ENCODE data around the gene TBPL1.

Gene TBPL1

DNA sequence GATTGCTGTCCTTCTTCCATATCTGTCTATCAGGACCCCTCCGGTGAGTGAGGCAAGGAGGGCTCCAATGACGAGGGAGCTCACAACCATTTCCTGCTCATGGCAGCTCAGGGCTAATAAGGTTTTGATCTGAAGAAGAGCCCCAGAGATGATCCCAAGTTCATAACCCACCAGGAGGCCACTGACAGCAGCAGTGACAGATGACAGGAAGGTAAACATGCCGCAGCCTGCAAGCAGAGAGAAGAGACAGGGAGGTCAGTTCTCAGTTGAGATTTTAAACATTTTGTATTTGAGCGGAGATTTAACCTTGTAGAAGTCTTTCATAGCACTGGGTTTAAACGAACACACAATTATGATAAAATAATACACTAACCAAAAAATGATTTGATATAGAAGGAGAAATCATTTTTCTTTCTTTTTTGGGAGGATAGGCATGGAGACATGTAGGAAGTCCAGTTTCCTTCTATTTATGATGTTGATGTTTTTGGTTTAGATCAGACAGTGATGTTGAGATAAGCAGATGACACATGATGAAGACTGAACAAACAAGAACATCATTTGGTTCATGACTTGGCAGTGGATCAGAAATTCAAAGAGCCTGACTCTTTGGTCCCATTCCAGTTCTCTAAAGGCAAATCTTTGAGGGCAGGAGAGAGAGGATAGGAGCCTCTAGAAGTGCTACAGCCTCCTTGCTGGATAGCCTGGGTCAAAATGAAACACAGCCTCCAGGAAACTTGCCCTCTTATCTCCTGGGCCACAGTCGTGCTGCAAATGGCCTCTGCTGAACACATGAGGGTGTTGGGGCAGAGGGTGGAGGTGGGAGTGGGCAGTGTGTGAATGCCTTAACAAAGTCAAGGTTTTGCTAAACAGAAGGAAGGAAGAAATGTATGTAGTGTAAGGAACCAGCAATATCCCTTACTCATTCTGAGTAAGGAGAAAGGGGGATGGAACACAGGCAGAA, 76.8 kb downstream of the TBPL1 start:
- TF ChIP-seq JUND (IDR thresholded peaks at IDR 0.05; ENCODE audit: low read depth), result no peak
- in situ Hi-C loops (cut with HindIII; ENCODE audit: low pct_unique_long_range_greater_than_20kb, low sequenced_read_pairs), result no loop called here
- no peak for DNase-seq (ENCODE audit: low read depth in 1 of 2, low spot score in 1 of 2)

DNA sequence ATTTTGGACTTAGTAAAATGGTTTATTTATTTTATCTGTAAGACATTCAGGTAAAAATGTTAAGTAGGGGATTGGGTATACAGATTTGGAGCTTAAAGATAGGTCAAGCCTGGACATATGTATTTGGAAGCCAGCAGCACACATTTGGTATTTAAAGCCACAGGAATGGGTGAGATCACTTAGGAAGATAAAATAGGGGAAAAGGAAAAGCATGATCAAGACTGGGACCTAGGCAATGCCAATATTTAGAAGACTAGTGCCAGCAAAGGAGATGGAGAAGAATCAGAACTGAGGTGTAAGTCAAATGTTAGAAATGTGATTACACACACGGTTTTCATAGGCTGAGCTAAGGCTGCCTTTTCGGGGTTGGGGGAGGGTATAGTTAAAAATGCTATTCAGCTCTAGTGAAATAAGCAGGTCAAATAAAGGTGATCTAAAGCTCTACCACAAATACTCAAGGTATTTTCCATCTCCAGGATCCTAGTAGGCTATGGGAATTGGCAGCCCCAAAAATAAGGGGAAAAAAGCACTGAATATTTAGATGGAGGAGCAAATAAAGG, 78.8 kb downstream of the TBPL1 start:
- peak in 1 of 2 experiments; percentile 29 for DNase-seq (ENCODE audit: low read depth in 1 of 2, low spot score in 1 of 2)
- TF ChIP-seq JUND (IDR thresholded peaks at IDR 0.05; ENCODE audit: low read depth), result no peak
- in situ Hi-C loops (cut with HindIII; ENCODE audit: low pct_unique_long_range_greater_than_20kb, low sequenced_read_pairs), result no loop called here

DNA sequence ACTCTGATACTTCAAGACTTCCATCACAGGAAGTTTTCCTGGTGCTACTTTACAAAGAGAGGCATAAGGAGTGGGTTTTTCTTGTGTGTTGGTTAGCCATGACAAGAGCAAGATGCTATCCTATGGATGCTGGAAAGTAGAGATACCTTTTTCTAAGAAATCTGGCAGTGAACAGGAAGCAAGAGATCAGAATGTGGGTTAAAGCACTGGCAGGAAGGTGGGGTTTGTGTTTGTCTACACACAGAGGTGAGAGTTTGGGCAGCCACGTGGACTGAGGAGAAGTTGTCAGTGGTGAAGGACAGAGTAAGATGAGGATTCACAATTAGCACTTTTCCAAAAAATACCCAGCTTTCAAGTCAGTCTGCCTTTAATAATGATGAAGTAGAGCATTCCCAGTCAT, 81.5 kb downstream of the TBPL1 start:
- no peak for TF ChIP-seq JUND (IDR thresholded peaks at IDR 0.05; ENCODE audit: low read depth)
- no peak for DNase-seq (ENCODE audit: low read depth in 1 of 2, low spot score in 1 of 2)
- in situ Hi-C loops (cut with HindIII; ENCODE audit: low pct_unique_long_range_greater_than_20kb, low sequenced_read_pairs), result no loop called here

DNA sequence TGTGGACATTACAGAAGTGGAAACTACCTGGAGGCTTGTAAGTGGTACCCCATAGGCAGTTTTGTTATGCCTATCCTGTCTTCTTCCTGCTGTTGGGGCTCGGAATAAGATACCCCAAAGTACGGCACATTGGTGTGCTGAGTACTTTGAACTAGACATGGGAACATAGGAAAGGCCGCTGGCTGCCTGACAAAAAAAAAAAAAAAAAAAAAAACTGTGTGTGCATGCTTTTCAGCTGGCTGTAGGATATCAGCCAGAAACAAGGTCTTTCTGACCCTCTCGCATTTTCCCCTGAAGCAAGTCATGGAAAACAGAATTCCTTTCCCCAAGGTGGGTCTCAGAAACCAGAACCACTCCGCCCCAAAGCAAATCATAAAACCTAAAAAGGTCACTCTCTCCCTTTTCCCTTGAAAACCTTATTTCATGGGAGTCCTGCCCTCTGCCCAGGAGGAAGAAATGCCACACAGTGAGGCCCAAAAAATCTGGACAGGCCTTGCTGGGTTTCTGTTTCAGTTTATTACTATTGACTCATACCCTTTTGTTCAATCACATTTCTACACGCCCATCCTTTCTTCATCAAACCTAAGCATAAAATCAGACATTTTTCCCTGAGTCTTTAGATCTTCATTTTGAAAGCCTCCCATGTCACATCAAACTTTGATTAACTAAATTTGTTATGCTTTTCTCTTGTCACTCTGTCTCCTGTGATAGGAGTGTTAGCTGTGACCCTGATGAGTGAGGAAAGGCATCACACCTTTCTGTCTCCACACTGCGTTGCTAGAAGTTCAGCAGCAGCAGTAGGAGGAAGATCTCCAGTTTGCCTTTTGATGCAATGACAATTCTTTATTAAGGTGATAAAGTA, 82.2 kb downstream of the TBPL1 start:
- in situ Hi-C loops (cut with HindIII; ENCODE audit: low pct_unique_long_range_greater_than_20kb, low sequenced_read_pairs), result no loop called here
- no peak for TF ChIP-seq JUND (IDR thresholded peaks at IDR 0.05; ENCODE audit: low read depth)
- no peak for DNase-seq (ENCODE audit: low read depth in 1 of 2, low spot score in 1 of 2)

DNA sequence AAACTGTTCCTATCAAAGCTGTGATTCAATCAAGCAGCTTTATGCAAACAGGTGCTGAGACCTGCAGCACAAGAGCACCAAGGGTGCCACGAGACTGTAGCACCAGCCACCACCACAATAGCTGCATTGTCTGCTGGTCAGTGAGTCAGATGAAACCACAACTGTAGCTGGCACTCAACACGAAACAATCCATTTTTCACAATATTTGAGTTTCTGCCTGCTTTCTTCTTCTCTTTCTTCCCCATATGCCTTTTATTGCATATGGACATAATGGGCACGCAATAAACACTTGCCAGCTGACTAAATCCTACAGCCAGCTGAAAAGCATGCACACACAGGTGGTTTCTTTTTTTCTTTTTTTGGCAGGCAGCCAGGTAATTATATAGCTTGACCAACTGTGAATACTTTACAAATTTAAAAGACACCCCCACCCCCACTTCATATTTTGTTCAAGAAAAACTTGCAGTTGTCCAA, 82.8 kb downstream of the TBPL1 start:
- peak in 1 of 2 experiments; percentile 23 for DNase-seq (ENCODE audit: low read depth in 1 of 2, low spot score in 1 of 2)
- in situ Hi-C loops (cut with HindIII; ENCODE audit: low pct_unique_long_range_greater_than_20kb, low sequenced_read_pairs), result no loop called here
- TF ChIP-seq JUND (IDR thresholded peaks at IDR 0.05; ENCODE audit: low read depth), result no peak

DNA sequence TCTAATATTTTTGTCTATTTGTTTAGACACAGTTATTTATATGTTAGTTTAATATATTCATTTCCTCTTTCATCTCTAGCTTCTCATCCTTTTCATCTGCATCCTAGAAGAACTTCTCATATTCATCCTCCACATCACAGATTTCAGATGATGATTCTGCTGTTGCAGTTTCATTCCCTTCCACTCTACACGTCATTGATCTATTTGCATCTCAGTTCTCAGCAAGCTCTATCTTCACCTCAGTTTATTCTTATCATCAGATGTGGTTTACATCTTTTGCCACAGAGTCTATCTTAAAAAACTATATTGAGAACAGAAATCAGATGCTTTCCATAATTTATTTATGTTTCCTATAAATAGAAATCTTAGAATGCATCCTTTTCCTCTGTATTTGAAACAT, 86.1 kb downstream of the TBPL1 start:
- TF ChIP-seq JUND (IDR thresholded peaks at IDR 0.05; ENCODE audit: low read depth), result no peak
- no peak for DNase-seq (ENCODE audit: low read depth in 1 of 2, low spot score in 1 of 2)
- in situ Hi-C loops (cut with HindIII; ENCODE audit: low pct_unique_long_range_greater_than_20kb, low sequenced_read_pairs), result no loop called here
